ENCODE data around the gene DHRS7B. TPM values are rescaled to one million over a fixed set of nuclear protein-coding genes. Genes with fewer than 3 reads are reported as not detected.
"Not testable (repeated sequence)": the region's sequence is repeated elsewhere in the genome, so short reads cannot be mapped to it uniquely, and the experiment has no call there.

Gene DHRS7B
- total and polyA plus RNA-seq, 10 donors, result 13.3 to 31.3 (median 18.7) TPM

DNA sequence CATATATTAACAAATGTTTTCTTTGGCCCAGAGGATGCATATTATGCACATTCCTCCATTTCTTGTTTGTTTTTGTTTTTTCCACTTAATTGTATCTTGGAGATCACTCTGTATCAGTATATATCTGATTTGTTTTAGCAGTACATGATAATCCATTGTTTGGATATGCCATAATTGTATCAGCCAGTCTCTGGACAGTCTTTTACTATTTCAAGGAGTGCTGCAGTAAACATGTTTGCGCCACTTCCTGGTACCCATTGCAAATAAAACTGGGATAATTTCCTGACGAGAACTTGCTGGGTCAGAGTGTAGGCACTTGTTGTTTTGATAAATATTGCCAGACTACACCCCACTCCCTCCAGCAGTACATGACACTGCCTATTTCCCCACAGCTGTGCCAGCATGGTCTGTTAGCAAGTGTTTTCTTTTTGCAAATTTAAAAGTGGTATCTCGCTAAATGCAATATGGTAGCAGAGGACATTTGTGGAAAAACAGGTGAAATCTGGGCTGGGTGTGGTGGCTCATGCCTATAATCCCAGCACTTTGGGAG, 92.1 kb downstream of the DHRS7B start:
- intact Hi-C loops (cut with DNase I; ENCODE audit: low total_unique reads), result loop anchor here (10.0 kb wide), 1 partner anchor 84 kb away; no protein-coding TSS in a partner anchor
- no peaks in the 10 kb centered on the region for H3K27me3 ChIP-seq (replicated peaks in 1 of 7)
- H3K9me3 ChIP-seq, result peaks cover 0 to 3% (median 0%) of the 10 kb centered on the region in 8 donors
- WGBS, 5 donors, result 67 to 88% (median 81%) methylated on average over 3 of the region's 3 CpGs
- TF ChIP-seq POLR2AphosphoS5 (IDR thresholded peaks at IDR 0.05) (no peak), POLR2A (IDR thresholded peaks at IDR 0.05) (no peak)
- TF ChIP-seq, protein P1, sequence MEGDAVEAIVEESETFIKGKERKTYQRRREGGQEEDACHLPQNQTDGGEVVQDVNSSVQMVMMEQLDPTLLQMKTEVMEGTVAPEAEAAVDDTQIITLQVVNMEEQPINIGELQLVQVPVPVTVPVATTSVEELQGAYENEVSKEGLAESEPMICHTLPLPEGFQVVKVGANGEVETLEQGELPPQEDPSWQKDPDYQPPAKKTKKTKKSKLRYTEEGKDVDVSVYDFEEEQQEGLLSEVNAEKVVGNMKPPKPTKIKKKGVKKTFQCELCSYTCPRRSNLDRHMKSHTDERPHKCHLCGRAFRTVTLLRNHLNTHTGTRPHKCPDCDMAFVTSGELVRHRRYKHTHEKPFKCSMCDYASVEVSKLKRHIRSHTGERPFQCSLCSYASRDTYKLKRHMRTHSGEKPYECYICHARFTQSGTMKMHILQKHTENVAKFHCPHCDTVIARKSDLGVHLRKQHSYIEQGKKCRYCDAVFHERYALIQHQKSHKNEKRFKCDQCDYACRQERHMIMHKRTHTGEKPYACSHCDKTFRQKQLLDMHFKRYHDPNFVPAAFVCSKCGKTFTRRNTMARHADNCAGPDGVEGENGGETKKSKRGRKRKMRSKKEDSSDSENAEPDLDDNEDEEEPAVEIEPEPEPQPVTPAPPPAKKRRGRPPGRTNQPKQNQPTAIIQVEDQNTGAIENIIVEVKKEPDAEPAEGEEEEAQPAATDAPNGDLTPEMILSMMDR (IDR thresholded peaks at IDR 0.05 in 8 of 11, conservative IDR thresholded peaks at IDR 0.05 in 3 of 11), result no peak
- no peak for DNase-seq
- H3K27ac ChIP-seq, result peak overlapping the region in 3 of 8 donors; percentile 11 to 65 (median 39)
- H3K36me3 ChIP-seq, result peaks cover 0 to 30% (median 0%) of the 10 kb centered on the region in 6 donors
- no peak overlapping the region for H3K4me3 ChIP-seq
- peaks cover 0 to 38% (median 24%) of the 10 kb centered on the region in 6 donors for H3K4me1 ChIP-seq

DNA sequence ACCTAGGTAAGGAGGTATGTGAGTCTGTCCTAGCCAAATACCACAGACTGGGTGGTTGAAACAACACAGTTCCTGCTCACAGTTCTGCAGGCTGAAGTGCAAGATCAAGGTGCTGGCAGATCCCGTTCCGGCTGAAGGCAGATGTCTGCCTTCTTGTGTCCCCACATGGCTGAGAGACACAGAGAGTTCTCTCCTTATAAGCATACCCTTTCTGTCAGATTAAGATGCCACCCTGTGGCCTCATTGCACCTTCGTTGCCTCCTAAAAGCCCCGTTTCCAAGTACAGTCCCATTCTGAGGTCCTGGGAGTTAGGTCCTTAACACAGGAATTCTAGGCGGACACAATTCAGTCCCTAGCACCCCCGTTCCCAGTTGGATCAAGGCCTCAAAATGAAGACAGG, 96.3 kb downstream of the DHRS7B start:
- TF ChIP-seq POLR2AphosphoS5 (IDR thresholded peaks at IDR 0.05), result no peak
- TF ChIP-seq, protein P1 (IDR thresholded peaks at IDR 0.05 in 8 of 11, conservative IDR thresholded peaks at IDR 0.05 in 3 of 11), result no peak
- TF ChIP-seq POLR2A (IDR thresholded peaks at IDR 0.05), result no peak
- 92 to 96% (median 94%) methylated on average over 6 of the region's 6 CpGs for WGBS, 5 donors
- DNase-seq, result no peak
- Histone ChIP-seq H3K9me3 (peaks cover 0 to 3% (median 0%) of the 10 kb centered on the region in 8 donors), H3K36me3 (peaks cover 0 to 30% (median 0%) of the 10 kb centered on the region in 6 donors), H3K27me3 (replicated peaks in 1 of 7) (no peaks in the 10 kb centered on the region), H3K27ac (no peak overlapping the region), H3K4me1 (peaks cover 0 to 16% (median 4%) of the 10 kb centered on the region in 6 donors), H3K4me3 (no peak overlapping the region)
- intact Hi-C loops (cut with DNase I; ENCODE audit: low total_unique reads), result no loop called here

DNA sequence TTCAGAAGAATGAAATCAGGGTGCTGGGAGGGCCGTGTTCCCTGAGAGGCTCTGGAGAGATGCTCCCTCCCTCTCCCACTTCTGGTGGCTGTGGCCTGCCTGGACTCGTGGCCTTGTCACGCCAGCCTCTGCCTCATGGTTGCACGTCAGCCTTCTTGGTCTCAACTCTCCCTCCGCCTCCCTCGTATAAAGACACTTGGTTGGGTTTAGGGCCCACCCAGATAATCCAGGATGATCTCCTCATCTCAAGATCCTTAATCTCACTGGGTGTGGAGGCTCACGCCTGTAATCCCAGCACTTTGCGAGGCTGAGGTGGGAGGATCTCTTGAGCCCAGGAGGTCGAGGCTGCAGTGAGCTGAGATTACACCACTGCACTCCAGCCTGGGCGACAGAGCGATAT, 100.5 kb downstream of the DHRS7B start:
- intact Hi-C loops (cut with DNase I; ENCODE audit: low total_unique reads); DNase-seq; H3K36me3 ChIP-seq; H3K4me1 ChIP-seq; H3K27ac ChIP-seq; H3K4me3 ChIP-seq; H3K9me3 ChIP-seq; H3K27me3 ChIP-seq (replicated peaks in 1 of 7): not testable (repeated sequence)
- WGBS, 5 donors, result 84 to 92% (median 90%) methylated on average over 11 of the region's 11 CpGs

DNA sequence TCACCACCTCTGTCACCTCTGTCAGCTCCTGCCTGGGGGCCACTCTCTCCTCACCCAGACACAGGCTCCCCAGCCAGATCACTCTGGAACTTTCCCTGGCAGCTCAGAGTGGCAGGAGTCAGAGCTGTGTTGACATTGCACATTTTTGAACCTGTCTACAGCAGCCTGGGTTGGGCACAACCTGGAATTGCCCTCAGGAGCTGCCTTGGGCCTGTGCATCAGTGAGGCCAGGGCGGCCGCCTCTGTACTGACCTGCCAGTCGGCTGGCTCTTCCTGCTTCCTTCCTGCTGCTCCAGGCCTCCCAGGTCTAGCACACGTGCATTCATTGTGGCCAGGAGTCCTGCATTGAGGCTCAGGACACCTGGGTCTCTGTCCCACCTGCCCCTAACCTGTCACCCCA, 101.3 kb downstream of the DHRS7B start:
- no peaks in the 10 kb centered on the region for H3K27me3 ChIP-seq (replicated peaks in 1 of 7)
- H3K4me1 ChIP-seq, result peaks cover 0 to 5% (median 0%) of the 10 kb centered on the region in 6 donors
- intact Hi-C loops (cut with DNase I; ENCODE audit: low total_unique reads), result no loop called here
- no peak for DNase-seq
- 53 to 83% (median 62%) methylated on average over 2 to 4 of the region's 4 CpGs for WGBS, 5 donors
- H3K27ac ChIP-seq, result no peak overlapping the region
- H3K9me3 ChIP-seq, result peaks cover 0 to 11% (median 8%) of the 10 kb centered on the region in 8 donors
- TF ChIP-seq POLR2AphosphoS5 (IDR thresholded peaks at IDR 0.05), result no peak
- TF ChIP-seq, protein P1 (IDR thresholded peaks at IDR 0.05 in 8 of 11, conservative IDR thresholded peaks at IDR 0.05 in 3 of 11), result no peak
- TF ChIP-seq POLR2A (IDR thresholded peaks at IDR 0.05), result no peak
- H3K36me3 ChIP-seq, result no peaks in the 10 kb centered on the region
- H3K4me3 ChIP-seq, result no peak overlapping the region

Data from spleen (tissue), 11 donors.